HG02981 (cell line): ENCODE measurements around the gene TGIF1.

ENCODE experiments used
- ATAC-seq: cut with Tn5 transposase; IDR thresholded peaks from one replicate; pipeline ENCODE4 v1.9.1; 2021; ENCODE audit warnings: mild to moderate bottlenecking, moderate library complexity; ENCODE audit not compliant: unreplicated experiment

Gene TGIF1

DNA sequence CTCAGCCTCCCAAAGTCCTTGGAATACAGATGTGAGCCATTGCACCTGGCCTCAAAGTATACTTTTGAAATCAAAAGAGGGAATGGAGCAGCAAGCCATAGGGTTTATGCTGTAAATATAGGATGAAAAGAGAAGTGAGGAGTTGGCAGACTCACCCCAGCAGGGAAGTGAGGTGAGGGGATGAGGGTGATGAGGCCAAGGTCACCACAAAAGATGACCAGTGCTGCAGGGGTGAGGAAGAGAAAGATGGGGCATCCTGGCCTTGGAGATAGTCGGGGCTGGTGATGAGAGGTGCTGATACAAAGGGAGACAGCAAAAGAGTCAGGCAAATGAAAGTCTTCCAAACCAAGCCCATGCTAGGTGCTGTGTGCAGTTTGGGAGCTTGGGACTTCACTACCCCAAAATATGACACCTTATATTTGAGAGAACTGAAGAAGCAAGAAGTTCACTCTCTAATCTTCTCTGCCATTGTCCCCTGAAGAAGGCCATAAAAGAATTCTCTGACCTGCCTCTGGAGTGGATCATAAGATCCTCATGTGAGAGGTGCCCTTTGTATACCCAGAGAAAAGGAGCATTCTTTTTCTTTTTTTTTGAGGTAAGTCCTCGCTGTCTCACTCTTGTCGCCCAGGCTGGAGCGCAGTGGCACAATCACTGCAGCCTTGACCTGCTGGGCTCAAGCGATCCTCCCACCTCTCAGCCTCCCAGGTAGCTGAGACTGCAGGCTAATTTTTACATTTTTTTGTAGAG is 31.0 kb downstream of the TGIF1 start:
- no peak for ATAC-seq

DNA sequence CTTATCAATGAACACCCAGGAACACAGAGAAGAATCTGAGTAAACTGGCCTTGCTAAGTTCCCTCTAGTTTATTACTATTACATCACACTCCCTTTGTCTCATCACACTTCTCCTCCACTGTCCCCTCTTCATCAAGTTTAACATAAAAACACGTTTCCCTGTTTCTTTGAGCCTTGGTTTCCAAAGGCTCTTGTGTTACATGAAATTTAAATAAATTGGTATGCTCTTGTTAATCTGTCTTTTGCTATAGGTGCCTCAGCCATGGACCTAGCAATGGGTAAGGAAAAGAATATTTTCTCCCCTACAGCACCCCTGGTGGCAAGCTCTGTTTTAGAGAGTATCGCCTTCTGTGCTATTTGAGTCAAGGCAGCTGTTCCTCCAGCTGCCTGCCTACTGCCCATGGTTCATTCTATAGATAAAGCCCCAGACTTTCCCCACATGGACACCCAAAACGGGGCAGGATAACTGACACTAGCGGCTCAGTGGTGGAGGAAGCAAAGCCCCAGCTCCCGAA is 31.8 kb downstream of the TGIF1 start:
- ATAC-seq, result no peak

DNA sequence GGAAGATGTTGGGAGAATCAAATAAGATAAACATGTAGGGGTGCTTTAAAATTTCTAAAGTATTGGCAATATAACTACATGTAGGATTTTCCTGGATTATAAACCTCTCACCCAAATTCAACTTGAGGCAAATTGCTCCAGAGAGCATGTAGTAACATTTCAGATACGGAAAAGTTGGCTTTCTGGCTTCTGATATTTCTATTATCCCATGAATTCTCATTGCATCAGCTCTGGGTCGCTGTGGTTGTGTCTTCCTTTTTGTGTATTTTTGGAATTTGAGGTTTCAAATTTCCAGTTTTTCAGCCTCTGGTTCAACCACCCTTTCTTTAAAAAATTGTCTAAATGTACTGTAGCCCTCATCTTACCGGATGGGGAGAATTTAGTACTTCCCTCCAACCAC is 32.3 kb downstream of the TGIF1 start:
- no peak for ATAC-seq

DNA sequence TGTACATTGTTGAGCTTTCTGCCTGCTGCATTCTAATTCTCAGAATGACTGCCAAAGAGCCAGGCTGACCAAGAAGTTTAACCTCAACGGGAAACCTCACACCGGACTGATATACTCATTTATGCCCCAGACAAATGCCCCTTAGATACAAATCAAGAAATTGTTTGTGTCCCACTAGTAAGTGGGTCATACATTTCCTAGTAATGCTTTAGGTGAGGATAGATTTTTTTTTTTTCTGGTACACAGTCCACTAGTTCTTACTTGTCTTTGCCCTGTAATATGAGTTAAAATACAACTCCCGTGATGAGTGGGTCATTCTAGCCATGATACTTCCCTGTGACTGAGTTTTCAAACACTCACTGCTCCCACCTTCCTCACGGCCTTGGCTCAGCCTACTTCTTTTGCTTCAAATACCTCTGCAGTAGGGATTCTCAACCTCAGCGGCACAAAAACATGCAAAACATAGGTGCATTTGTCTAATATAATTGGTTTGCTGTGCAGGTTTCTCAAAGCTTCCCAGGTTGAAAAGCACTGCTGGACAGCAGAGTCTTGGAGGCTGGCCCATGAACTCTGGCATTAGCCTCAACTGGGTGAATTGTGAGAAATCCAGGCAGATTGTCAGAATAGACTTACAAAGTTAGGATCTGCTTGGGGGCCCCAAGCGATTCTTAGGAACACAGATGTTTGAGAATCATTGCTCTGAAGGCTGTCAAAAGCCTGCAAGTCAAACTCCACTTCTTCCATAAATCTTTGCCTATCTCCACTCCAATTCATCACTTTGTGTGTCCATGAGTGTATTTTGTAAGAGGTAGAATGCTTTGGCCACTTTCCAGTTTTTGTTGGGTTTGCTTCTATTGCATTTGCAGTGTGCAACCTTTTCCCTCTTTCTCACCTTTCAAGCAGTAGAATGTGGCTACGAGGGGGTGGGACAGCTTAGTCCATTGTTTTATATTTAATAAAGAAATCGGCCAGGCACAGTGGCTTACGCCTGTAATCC is 35.5 kb downstream of the TGIF1 start:
- no peak for ATAC-seq

DNA sequence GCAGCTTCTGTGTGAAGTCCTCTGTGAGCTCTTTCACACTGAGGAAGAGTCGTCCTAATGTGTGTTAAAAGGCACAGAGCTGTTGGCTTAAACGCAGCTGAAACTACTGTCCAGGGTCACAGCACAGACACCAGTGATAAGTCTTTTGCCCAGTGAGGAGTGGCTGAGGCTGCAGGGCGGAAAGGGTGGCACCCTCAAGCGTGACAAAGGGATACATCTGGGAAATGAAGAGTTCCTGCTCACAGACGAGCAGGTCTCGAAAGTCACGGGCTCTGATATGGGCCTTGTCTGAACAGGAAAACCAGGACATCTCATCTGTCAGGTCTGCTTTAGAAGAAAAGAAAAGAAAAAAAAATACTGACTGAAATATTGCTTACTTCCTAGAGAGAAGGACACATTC is 36.5 kb downstream of the TGIF1 start:
- no peak for ATAC-seq

DNA sequence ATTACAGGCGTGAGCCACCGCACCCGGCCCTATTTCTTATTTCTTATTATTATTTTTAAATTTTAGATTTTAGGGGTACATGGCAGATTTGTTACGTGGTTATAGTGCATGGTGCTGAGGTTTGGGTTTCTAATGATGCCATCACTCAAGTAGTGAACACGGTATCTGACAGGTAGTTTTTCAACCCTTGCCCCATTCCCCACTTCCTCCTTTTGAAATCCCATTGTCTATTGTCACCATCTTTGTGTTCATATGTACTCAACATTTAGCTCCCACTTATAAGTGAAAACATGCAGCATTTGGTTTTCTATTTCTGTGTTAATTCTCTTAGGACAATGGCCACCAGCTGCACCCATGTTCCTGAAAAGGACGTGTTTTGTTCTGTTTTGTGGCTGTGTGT is 39.5 kb downstream of the TGIF1 start:
- ATAC-seq, result no peak

DNA sequence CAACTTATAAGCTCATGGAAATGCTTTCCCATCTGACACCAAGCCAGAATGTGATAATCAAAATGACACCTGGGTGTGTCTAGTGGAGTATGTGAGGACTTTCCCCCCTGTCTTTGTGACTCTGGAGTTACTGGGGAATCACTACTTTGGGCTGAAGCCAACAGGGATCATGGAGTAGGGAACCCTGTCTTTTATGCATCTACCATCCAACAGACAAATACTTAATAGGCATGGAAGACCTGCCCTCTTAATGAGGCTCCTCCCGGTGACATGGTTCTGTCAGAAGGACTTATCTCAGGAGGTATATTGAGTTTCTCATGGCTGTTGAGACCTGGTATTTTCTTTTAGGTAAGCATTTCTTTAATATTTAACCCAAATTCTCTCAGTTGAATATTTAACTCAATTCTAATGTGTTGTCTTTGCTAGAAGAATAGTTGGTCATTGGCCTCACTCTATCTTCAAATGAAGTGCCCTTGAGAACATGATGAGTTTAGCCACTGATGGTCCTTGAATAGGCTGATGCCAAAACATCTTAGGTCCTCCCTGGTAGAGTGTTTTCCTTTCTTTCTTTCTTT is 42.1 kb downstream of the TGIF1 start:
- no peak for ATAC-seq

DNA sequence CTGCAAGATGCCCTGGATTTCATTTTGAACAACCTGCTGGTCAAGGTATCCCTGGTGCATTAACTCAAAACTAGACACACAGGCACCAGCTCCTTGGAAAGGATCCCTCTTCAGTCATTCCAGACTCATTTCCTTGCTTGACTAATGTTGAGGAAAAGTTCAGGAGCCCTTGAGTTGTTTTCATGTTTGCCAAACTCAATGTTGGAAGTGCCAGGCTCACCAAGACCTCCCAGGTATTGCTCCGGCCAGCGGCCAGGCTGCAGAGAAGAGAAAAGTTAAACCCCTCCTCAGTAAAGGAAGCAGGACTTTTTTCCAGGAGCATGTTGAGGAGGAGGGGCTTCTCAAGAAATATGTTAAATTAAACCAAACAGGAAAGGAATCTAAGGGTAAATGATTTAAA is 42.7 kb downstream of the TGIF1 start:
- ATAC-seq, result no peak

DNA sequence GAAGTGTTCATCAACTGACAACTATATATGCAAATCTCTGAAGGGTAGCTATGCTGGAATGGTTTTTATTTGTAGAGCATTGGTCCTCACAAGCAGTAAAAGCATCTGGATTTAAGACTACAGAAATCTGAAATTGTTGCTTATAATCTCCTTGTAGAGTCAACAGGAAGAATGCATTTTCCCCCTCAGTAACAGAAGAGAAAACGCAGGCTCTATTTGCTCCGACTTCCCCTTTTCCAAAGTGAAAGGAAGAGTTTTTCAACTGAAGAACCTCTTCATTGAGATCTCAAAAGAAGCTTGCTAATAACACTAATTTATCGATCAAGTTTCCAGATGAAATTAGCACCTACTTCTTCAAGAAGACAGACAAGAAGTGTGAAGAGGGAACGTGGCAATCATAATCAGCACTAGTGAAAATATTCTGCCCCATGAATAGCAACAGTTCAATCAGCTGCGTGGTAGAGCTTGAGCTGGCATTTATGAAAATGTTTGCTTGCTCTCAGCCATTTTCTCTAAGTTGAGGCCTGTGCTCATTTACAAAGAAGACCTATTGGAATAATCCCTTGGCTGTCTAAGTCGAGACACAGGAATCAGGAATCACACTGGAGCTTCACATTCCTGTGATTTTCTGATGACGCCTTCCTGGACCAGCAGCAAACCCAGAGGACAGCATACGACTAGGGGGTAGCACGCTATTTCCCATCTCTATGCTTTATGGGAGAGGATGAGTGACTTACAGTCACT is 43.7 kb downstream of the TGIF1 start:
- no peak for ATAC-seq

DNA sequence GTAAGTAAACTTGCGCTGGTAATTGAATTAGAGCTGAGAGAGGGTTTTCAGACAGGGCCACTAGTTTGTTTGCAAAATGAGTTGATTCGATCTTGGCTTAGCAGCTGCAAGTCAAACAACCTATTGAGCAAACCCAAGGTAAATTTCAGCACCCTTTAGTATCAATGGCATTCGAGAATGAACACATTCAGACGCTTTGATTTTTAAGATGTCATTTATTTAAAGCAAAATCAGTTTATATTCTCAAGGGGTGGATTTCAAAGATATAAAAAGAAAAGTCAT is 44.2 kb downstream of the TGIF1 start:
- ATAC-seq, result no peak

DNA sequence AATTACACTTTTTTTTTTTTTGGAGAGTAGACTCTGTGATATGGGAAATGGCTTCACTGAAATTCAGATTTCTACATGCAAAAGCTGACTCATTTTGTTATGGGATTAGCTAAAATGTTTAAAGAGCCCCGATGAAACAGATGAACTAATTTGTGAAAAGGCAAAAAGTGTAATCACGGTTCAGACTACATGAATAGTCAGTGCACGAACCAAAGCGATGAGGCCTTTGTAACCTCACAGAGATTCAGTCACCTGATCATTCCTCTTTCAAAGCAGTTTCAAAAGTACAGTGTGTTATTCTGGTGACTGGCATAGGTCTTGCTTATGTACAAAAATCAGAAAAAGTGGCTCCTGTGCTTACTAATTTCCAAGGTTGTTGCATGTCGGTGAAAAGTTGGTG is 44.6 kb downstream of the TGIF1 start:
- ATAC-seq, result no peak

DNA sequence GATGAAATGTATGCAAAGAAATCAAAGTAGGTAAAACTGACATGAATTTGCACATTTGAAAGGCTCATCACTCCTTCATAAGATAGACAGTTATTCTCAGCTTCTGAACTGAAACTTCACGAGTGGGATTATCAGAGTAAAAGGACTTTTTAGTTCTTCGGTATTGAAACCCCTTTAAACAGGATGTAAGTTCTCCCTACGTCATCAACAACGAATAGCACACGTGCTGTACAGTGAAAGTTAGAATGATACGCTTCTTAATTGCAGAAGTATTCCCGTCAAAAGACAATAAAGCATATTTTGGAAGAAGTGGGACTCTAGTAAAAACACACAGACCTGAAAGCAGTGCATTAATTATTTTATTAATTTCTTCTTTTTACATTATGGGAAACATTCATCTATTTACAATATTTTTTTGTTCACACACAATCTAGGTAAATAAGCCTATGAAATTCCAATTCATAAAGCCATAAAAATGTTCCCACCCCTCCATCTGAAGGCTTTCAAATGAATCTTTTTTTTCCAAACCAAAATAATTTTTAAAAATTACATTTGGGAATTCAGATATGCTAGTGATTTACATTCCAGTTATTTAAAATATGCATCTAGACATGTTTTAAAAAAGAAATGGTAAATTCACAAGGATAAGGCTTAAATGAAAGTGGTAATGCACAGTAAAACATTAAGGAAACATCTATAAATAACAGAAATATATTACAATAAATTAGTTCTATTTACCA is 45.9 kb downstream of the TGIF1 start:
- ATAC-seq, result no peak

DNA sequence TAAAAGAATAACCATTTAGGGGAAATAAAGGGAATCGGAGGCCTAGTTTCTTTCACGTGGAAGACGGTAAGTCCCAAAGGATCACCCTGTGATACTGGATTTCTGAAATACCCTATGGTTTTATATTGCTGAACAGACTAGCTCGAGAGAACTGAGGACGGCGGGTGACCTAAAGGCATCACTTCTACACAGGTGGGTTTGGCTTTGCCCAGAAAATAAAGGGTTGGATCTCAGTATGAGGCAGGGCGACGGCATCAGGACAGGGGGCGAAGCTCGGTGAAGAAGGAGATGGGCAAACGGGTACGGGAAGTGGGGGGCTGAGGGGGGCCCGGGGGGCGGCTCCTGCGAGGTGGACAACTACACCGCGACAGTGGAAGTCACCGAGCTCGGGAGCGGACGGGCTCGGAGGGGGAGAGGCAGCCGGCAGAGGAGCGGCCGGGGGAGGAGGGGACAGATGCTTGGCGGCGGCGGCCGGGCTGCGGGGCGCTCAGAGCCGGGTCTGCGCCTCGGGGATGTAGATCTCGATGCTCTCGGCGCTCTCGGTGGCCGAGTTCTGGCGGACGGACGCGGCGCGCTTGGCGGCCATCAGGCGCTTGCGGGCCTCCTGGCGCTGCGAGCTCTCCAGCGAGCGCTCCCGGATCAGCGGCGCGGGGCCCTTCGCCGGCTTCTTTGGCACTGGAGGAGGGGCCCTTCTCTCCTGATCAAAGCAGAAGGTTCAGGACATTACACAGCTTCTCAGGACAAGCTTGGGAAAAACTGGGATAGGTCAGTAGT is 48.9 kb downstream of the TGIF1 start:
- no peak for ATAC-seq

DNA sequence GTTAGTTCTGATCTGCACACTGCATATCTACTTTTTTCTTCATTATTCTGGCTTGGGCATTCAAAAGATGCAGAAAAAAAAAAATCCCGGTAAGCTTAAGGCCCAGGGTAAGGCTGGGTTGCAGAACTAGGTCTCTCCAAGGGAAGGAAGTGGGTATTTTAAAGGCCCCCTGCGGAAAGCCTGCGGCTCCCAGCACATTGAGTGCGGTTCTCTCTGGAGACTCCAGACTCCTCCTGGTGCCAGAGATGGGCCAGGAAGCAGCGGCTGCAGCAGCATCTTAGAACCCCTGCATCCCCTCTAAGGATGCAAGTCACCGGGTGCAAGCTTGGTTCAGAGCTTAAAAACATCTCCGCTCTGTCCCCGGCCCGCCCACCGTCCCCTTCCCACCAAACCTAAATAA is 49.5 kb downstream of the TGIF1 start:
- no peak for ATAC-seq

DNA sequence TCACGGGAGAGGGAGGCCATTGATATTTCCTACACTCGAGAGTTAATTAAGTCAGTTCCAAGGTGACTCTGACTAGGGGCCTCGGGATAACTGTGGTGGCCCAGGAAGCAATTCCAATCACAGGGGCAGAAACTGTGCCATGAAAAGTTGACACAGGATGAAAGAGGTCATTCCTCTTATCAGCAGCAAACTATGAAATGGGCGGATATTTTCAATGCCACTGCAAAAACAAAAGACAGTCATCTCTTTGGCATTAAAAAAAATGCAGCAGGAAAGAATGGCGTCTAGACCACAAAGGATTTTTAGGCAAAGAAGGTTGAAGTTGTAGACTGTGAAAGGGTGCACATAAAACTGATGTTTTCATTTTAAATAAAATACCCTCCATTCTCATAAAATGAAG is 50.0 kb downstream of the TGIF1 start:
- no peak for ATAC-seq

DNA sequence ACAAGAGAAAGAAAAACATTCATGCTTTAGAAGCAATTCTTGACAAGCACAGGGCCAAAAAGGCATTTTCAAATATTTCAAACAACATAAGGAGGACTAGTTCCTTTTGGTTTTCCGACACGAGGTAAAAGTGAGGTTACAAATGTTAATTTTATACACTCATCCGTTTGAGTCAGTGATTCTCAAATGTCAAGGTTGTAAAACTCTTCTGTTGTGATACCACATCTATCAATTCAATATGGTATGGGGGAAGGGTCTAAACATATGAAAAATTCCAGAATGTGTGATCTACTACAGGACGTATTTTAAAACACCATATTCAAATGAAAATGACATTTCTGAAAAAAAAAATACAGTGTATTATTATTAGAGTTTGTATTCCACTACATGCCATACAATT is 52.7 kb downstream of the TGIF1 start:
- ATAC-seq, result no peak

DNA sequence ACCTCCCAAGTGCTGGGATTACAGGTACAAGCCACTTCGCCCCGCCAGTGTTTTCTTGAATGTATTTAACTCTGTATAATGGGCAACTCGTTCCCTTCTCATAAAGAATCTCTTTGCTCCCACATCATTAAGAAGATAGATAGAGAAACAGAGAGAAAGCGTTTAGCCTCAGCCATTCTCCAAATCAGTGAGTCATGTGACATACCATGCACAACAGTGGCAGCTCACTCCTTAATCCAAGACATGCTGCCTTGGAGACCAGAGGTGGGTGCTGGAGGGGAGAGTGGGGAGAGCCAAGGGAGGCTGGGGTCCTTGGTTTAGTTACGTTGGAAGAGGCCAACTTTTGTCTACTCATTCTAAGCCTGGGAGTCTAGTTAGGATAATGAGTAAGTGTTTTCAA is 54.7 kb downstream of the TGIF1 start:
- ATAC-seq, result no peak

DNA sequence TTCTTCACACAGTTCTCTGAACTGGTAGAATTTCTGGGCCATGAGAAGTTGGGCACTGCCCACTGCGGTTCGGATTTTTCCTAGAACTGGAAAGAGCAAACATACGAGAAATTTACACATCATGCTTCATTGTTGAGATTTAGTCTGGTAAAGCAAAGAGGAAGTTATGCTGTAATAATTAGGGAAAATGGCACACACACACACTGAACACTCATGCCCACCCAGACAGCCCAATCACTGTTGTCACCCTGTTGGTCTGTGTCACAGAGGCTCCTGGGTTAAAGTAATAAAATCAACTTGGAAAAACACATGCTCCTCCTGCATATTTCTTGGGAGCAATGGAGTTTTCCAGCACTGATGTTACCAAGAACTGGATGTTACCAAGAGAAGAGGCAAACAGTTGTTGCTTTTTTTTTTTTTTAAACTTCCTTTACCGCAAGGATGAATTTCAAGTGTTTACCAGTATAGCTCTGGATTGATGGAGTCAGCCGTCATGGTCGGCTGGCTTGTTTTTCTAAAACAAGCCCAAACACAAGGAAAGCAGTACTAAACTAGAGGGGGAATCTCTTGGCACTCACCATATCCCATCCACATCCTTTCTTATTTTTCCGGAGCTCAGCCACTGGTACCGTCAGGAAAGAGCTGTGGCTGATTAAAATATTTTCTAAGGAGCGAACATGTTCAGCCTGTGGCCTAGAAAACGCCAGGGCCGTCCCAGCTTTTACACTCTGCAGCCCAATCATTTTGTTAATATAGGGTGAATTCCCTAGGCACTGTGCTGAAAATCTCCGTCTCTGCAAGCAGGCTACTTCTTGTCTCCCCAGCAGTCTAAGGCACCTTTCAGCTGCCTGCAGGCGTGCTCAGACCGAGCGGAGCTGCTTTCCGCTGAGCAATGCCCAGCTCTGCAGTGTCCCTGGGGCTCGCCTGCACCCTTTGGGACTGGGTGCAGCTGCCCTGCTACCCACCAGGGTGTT is 58.9 kb downstream of the TGIF1 start:
- no peak for ATAC-seq
